Astrocyte (in vitro differentiated cells and primary cell): ENCODE data around the gene MRAP.

ENCODE experiments used
- EZH2 ChIP-seq: IDR thresholded peaks from 2 replicates; pipeline ENCODE4 v1.6.1; 2012; ENCODE audit warnings: mild to moderate bottlenecking, low read length, inconsistent platforms; ENCODE audit not compliant: insufficient read depth
- TF ChIP-seq, protein P1 (sequence below): IDR thresholded peaks from 2 replicates; pipeline ENCODE4 v1.5.1; 2011; ENCODE audit warnings: low read depth, mild to moderate bottlenecking, inconsistent platforms, low read length, moderate library complexity; ENCODE audit not compliant: insufficient read depth

DNA sequence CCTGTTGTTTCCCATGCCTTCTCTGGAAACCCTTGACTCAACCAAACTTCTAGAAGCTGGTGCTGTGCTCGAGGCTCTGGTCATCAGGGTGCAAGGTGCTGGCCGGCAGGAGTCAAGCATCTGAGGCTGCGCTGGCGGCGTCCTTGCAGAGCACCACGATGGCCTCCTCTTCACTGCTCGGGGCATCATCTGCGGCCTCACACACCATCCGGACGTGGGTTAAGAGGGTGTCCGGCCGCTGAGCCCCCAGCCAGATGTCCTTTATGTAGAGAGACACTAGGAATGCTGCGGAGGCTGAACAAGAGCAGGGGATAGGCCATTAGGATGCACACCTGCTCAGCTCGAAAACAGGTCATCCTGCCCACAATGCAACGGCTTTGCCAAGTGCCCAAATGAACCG is 16.2 kb downstream of the MRAP start:
- TF ChIP-seq, protein P1, sequence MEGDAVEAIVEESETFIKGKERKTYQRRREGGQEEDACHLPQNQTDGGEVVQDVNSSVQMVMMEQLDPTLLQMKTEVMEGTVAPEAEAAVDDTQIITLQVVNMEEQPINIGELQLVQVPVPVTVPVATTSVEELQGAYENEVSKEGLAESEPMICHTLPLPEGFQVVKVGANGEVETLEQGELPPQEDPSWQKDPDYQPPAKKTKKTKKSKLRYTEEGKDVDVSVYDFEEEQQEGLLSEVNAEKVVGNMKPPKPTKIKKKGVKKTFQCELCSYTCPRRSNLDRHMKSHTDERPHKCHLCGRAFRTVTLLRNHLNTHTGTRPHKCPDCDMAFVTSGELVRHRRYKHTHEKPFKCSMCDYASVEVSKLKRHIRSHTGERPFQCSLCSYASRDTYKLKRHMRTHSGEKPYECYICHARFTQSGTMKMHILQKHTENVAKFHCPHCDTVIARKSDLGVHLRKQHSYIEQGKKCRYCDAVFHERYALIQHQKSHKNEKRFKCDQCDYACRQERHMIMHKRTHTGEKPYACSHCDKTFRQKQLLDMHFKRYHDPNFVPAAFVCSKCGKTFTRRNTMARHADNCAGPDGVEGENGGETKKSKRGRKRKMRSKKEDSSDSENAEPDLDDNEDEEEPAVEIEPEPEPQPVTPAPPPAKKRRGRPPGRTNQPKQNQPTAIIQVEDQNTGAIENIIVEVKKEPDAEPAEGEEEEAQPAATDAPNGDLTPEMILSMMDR, result no peak
- TF ChIP-seq EZH2, result no peak
